Endodermal cell (in vitro differentiated cells): Measurements from ENCODE around the gene HJURP. TPM values are rescaled to one million over a fixed set of nuclear protein-coding genes. Genes with fewer than 3 reads are reported as not detected.

Experiments used
- DNase-seq: peaks from one replicate; pipeline ENCODE4 v3.0.0-alpha.2; 2017
- H3K27ac ChIP-seq: 2 replicates; pipeline ENCODE4 v1.5.1; 2013; ENCODE audit warnings: mild to moderate bottlenecking, low read depth, low read length, moderate library complexity
- H3K27me3 ChIP-seq: 2 replicates; pipeline ENCODE4 v1.6.1; 2013; ENCODE audit warnings: mild to moderate bottlenecking, low read length, moderate library complexity; ENCODE audit not compliant: insufficient read depth, control insufficient read depth, poor library complexity, severe bottlenecking
- H3K36me3 ChIP-seq: 2 replicates; pipeline ENCODE4 v1.7.0; 2013; ENCODE audit warnings: mild to moderate bottlenecking, low read length, moderate library complexity; ENCODE audit not compliant: control insufficient read depth, insufficient read depth
- H3K4me1 ChIP-seq: one replicate; pipeline ENCODE4 v1.7.0; 2013; ENCODE audit warnings: low read length; ENCODE audit not compliant: control insufficient read depth, insufficient read depth
- H3K4me3 ChIP-seq: 2 replicates; pipeline ENCODE4 v1.5.1; 2013; ENCODE audit warnings: mild to moderate bottlenecking, low read length, moderate library complexity
- H3K9ac ChIP-seq: 2 replicates; pipeline ENCODE4 v1.6.1; 2013; ENCODE audit warnings: mild to moderate bottlenecking, low read length, moderate library complexity; ENCODE audit not compliant: poor library complexity, severe bottlenecking; ENCODE audit errors: extremely low read depth
- H3K9me3 ChIP-seq: 2 replicates; pipeline ENCODE4 v1.6.1; 2013; ENCODE audit warnings: mild to moderate bottlenecking, low read length, moderate library complexity; ENCODE audit not compliant: control insufficient read depth
- H3K27ac Mint-ChIP-seq: 2 replicates; pipeline ENCODE4 v1.8.0; 2020; ENCODE audit warnings: mixed read lengths
- H3K27me3 Mint-ChIP-seq: 2 replicates; pipeline ENCODE4 v1.8.0; 2021; ENCODE audit warnings: mild to moderate bottlenecking, mixed read lengths; ENCODE audit not compliant: insufficient read depth
- H3K36me3 Mint-ChIP-seq: 2 replicates; pipeline ENCODE4 v1.8.0; 2020; ENCODE audit warnings: low read depth, mixed read lengths
- H3K4me1 Mint-ChIP-seq: 2 replicates; pipeline ENCODE4 v1.8.0; 2020; ENCODE audit warnings: mixed read lengths
- H3K4me3 Mint-ChIP-seq: 2 replicates; pipeline ENCODE4 v1.8.0; 2020; ENCODE audit warnings: mild to moderate bottlenecking, moderate library complexity, mixed read lengths
- H3K9me3 Mint-ChIP-seq: 2 replicates; pipeline ENCODE4 v1.8.0; 2020; ENCODE audit warnings: mild to moderate bottlenecking, mixed read lengths
- CTCF ChIP-seq: fragments of 200-600 bp; sonication (generic); conservative IDR thresholded peaks from 2 replicates; pipeline ENCODE4 v1.5.0; 2021; ENCODE audit warnings: antibody characterized with exemption, mild to moderate bottlenecking
- WGBS, 2 experiments: methylation state at CpG; one replicate each; pipeline versions ENCODE4 v1.1.5 to v1.1.7; 2013; ENCODE audit warnings: missing lambda C conversion rate in 2 of 2, mixed read lengths in 1 of 2; ENCODE audit not compliant: insufficient coverage in 1 of 2, insufficient read length in 1 of 2; 5-methylcytosine and 5-hydroxymethylcytosine counted together
- total RNA-seq, 2 donors: library from RNA; stranded (reverse); fragmentation: NEBNext Ultra II Directional in 1 of 2; extraction: Animal tissue kit (Norgen Biotek cat#: 25700) in 1 of 2; gene quantifications; 2 replicates in 1 of 2; 3 replicates in 1 of 2; pipeline ENCODE4 v1.2.1, GENCODE V29; 2021

Gene HJURP
- total RNA-seq, 2 donors from 2014 or later = 39.4 to 78.9 TPM

DNA sequence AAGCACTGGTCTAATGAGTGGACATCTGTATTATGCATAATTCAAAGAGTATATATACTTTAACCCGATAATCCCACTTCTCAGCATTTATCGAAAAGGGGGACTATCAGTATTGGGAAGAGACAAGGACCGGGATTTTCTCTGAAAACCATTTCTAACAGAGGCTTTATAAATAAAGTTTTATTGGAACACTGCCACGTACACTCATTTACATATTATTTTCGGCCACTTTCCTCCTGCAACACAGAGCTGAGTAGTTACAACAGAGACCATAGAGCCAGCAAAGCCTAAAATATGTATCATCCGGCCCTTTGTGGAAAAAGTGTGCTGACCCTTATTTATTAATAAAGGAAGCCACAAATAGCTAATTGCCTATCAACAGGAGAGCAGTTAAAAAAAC is 3.2 kb downstream of the HJURP start:
- H3K36me3 Mint-ChIP-seq = peaks cover 55% of the 10 kb centered on the region
- H3K9me3 Mint-ChIP-seq = no peaks in the 10 kb centered on the region
- H3K4me1 Mint-ChIP-seq = peaks cover 19% of the 10 kb centered on the region
- H3K27me3 ChIP-seq = no peaks in the 10 kb centered on the region
- WGBS, 2 experiments = 99% methylated on average over 6 of the region's 6 CpGs; no CpG with 5 or more reads in 1 of the 2 experiments
- no peak overlapping the region for H3K4me3 Mint-ChIP-seq
- peaks cover 68% of the 10 kb centered on the region for H3K36me3 ChIP-seq
- no peak for DNase-seq
- no peak overlapping the region for H3K4me3 ChIP-seq
- no peak overlapping the region for H3K27ac Mint-ChIP-seq
- no peak overlapping the region for H3K27ac ChIP-seq
- H3K9me3 ChIP-seq = no peaks in the 10 kb centered on the region
- no peaks in the 10 kb centered on the region for H3K27me3 Mint-ChIP-seq
- H3K4me1 ChIP-seq = peaks cover 2% of the 10 kb centered on the region
- no peak overlapping the region for H3K9ac ChIP-seq
- TF ChIP-seq CTCF = no peak

DNA sequence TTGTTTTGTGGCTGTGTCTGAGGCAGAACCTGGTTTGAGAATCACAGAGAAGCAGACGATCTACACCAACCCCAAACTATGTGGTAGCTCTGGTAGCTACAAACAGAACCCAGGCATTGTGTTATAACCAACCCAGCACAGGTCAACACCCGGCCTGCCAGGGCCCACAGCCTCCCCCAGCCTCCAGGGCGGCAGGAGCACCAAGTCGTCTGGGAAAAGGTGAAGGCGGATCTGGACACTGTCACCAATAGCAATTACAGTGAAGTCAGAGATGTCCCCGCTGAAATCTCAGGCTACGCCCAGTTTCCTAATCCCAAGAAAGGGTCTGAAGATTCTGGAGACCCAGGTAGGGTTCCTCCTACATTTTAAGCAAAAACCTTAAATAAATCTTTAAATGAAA is 3.6 kb downstream of the HJURP start:
- peaks cover 2% of the 10 kb centered on the region for H3K4me1 ChIP-seq
- Mint-ChIP-seq H3K27me3 (no peaks in the 10 kb centered on the region), H3K4me3 (no peak overlapping the region), H3K9me3 (no peaks in the 10 kb centered on the region), H3K36me3 (peaks cover 57% of the 10 kb centered on the region), H3K27ac (no peak overlapping the region), H3K4me1 (peaks cover 19% of the 10 kb centered on the region)
- no peak overlapping the region for H3K9ac ChIP-seq
- H3K27ac ChIP-seq = no peak overlapping the region
- H3K4me3 ChIP-seq = no peak overlapping the region
- H3K9me3 ChIP-seq = no peaks in the 10 kb centered on the region
- WGBS, 2 experiments = 90 to 96% methylated on average over 4 to 7 of the region's 7 CpGs
- peaks cover 71% of the 10 kb centered on the region for H3K36me3 ChIP-seq
- no peak for TF ChIP-seq CTCF
- DNase-seq = no peak
- no peaks in the 10 kb centered on the region for H3K27me3 ChIP-seq

DNA sequence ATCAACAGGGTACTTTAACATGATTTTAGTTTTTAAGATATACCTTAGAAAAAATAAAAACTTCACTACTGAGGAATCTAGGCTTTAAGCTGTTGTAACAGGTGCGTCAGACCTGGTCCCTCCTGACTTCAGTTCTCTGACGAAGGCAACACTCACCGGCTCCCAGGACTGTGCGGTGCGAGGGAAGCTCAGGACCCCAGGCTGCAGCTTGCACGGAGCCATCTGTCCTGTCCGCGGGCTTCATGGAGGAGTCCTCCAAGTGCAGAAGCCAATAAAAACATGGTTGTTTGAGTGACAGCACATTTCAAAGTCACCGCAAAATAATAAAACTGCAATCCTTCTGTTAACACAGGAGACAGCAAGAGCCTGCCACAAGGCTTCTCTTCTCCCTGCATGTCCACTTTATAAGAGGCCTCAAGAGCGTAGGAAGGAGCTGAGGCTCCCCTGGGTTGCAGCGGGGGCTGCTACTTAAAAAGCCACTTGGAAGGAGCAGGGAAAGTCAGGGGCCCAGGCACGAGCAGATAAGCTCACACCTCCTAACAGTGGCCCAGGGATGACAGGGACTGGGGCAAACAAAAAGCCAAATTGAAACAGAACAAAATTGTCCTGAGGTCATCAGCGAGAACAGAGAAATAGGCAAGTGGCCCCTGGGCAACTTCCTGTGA is 4.6 kb downstream of the HJURP start:
- no peaks in the 10 kb centered on the region for H3K9me3 Mint-ChIP-seq
- H3K36me3 Mint-ChIP-seq = peaks cover 66% of the 10 kb centered on the region
- whole genome bisulfite sequencing, 2 experiments = 94 to 98% methylated on average over 8 to 13 of the region's 13 CpGs
- H3K27ac Mint-ChIP-seq = no peak overlapping the region
- H3K36me3 ChIP-seq = peaks cover 80% of the 10 kb centered on the region
- DNase-seq = no peak
- H3K27ac ChIP-seq = no peak overlapping the region
- no peaks in the 10 kb centered on the region for H3K9me3 ChIP-seq
- no peak overlapping the region for H3K9ac ChIP-seq
- no peak overlapping the region for H3K4me3 Mint-ChIP-seq
- TF ChIP-seq CTCF = no peak
- H3K4me1 ChIP-seq = peaks cover 2% of the 10 kb centered on the region
- no peaks in the 10 kb centered on the region for H3K27me3 ChIP-seq
- H3K27me3 Mint-ChIP-seq = no peaks in the 10 kb centered on the region
- peaks cover 19% of the 10 kb centered on the region for H3K4me1 Mint-ChIP-seq
- H3K4me3 ChIP-seq = no peak overlapping the region
